H1 (cell line): ENCODE results near the gene SH3RF2. TPM values are rescaled to one million over a fixed set of nuclear protein-coding genes. Genes with fewer than 3 reads are reported as not detected.

Experiments
- CTCF ChIA-PET: fragments of 300-600 bp; sonication (Branson Sonifier 250); formaldehyde crosslinking; loops from one replicate; lab custom pipeline; 2021; ENCODE audit not compliant: partially characterized antibody; lab: Charles Lee
- POLR2A ChIA-PET: fragments of 300-600 bp; sonication (Branson Sonifier 250); formaldehyde crosslinking; loops from one replicate; lab custom pipeline; 2021; ENCODE audit warnings: inconsistent platforms; ENCODE audit not compliant: partially characterized antibody; lab: Charles Lee
- DNase-seq, 2 experiments: peaks; one replicate each; pipeline versions ENCODE4 v3.0.0 to v3.0.0-alpha.2; 2010 to 2022; ENCODE audit warnings: low spot score in 2 of 2, low read depth in 1 of 2, mixed read lengths in 1 of 2
- FAIRE-seq: peaks from 2 replicates; lab custom pipeline; 2011; peaks lifted over from hg19 to GRCh38; lab: Jason Lieb, UNC
- H2AFZ ChIP-seq: 2 replicates; pipeline ENCODE4 v1.8.1; 2012; ENCODE audit warnings: low read length, inconsistent platforms
- H2AK5ac ChIP-seq: 2 replicates; pipeline ENCODE4 v1.6.1; 2013; ENCODE audit warnings: low read depth, low read length
- H2BK120ac ChIP-seq: replicated peaks from 2 replicates; pipeline ENCODE3; 2013; ENCODE audit warnings: low read depth, low read length, inconsistent platforms
- H2BK12ac ChIP-seq: 2 replicates; pipeline ENCODE4 v1.6.1; 2013; ENCODE audit warnings: low read depth, low read length
- H2BK15ac ChIP-seq: 2 replicates; pipeline ENCODE4 v1.6.1; 2013; ENCODE audit warnings: low read length
- H2BK20ac ChIP-seq: 2 replicates; pipeline ENCODE4 v1.6.1; 2013; ENCODE audit warnings: low read length
- H2BK5ac ChIP-seq: 2 replicates; pipeline ENCODE4 v1.6.1; 2013; ENCODE audit warnings: low read depth, low read length
- H3K14ac ChIP-seq: 2 replicates; pipeline ENCODE4 v1.6.1; 2013; ENCODE audit warnings: inconsistent platforms; ENCODE audit not compliant: insufficient read length
- H3K18ac ChIP-seq: 2 replicates; pipeline ENCODE4 v1.6.1; 2013; ENCODE audit warnings: low read length; ENCODE audit errors: extremely low read depth
- H3K23ac ChIP-seq: 2 replicates; pipeline ENCODE4 v1.6.1; 2013; ENCODE audit warnings: inconsistent platforms; ENCODE audit not compliant: insufficient read length
- H3K23me2 ChIP-seq: 2 replicates; pipeline ENCODE4 v1.6.1; 2013; ENCODE audit warnings: low read depth, low read length
- H3K27ac ChIP-seq: 2 replicates; pipeline ENCODE4 v1.6.1; 2011; ENCODE audit warnings: low read depth, low read length, inconsistent platforms
- H3K27me3 ChIP-seq, 4 experiments: replicated peaks in 1 of 4; 1 replicate in 1 of 4; 2 replicates in 3 of 4; pipeline versions ENCODE4 v1.6.1 to v1.8.1; 2011 to 2013; ENCODE audit warnings: low read length in 3 of 4, mild to moderate bottlenecking in 3 of 4, inconsistent platforms in 2 of 4, mixed read lengths in 2 of 4, moderate library complexity in 1 of 4; ENCODE audit not compliant: control insufficient read depth in 3 of 4, insufficient read depth in 3 of 4; ENCODE audit errors: extremely low read depth in 1 of 4
- H3K36me3 ChIP-seq, 4 experiments: 2 replicates each; pipeline versions ENCODE4 v1.6.1 to v1.8.1; 2011 to 2013; ENCODE audit warnings: mild to moderate bottlenecking in 4 of 4, low read length in 3 of 4, moderate library complexity in 2 of 4, control low read depth in 1 of 4, inconsistent platforms in 1 of 4; ENCODE audit not compliant: insufficient read depth in 4 of 4, control insufficient read depth in 2 of 4
- H3K4ac ChIP-seq: replicated peaks from 2 replicates; pipeline ENCODE3; 2013; ENCODE audit warnings: low read length, low read depth, mixed read lengths, inconsistent platforms; ENCODE audit not compliant: insufficient read length
- H3K4me1 ChIP-seq, 4 experiments: replicated peaks in 1 of 4; 1 replicate in 1 of 4; 2 replicates in 3 of 4; pipeline versions ENCODE4 v1.6.1 to v1.8.1; 2011 to 2013; ENCODE audit warnings: low read length in 3 of 4, inconsistent platforms in 2 of 4, mixed read lengths in 1 of 4; ENCODE audit not compliant: insufficient read depth in 4 of 4, control insufficient read depth in 3 of 4
- H3K4me2 ChIP-seq, 2 experiments: 2 replicates each; pipeline versions ENCODE4 v1.6.1 to v1.8.1; 2011 to 2013; ENCODE audit warnings: low read depth in 2 of 2, low read length in 2 of 2, control low read depth in 1 of 2, inconsistent platforms in 1 of 2, mild to moderate bottlenecking in 1 of 2; ENCODE audit not compliant: insufficient read depth in 1 of 2
- H3K4me3 ChIP-seq, 4 experiments: fragments of 200-600, 300-600 bp in 1 of 4; sonication (generic), shearing (Covaris generic), sonication (Bioruptor Twin) in 1 of 4; 2 replicates each; pipeline versions ENCODE4 v1.5.1 to v1.8.1; 2011 to 2016; ENCODE audit warnings: low read length in 4 of 4, low read depth in 3 of 4, control low read depth in 2 of 4, inconsistent platforms in 2 of 4, mild to moderate bottlenecking in 2 of 4, mixed read lengths in 1 of 4, moderate library complexity in 1 of 4; ENCODE audit not compliant: insufficient read depth in 2 of 4; ENCODE audit errors: extremely low read depth in 1 of 4
- H3K56ac ChIP-seq: replicated peaks from 2 replicates; pipeline ENCODE3; 2013; ENCODE audit warnings: low read depth, mild to moderate bottlenecking, mixed read lengths, low read length, inconsistent platforms; ENCODE audit not compliant: insufficient read length
- H3K79me1 ChIP-seq: 2 replicates; pipeline ENCODE4 v1.6.1; 2013; ENCODE audit warnings: low read depth, low read length, control low read depth
- H3K79me2 ChIP-seq, 2 experiments: 2 replicates each; pipeline versions ENCODE4 v1.6.1 to v1.8.1; 2012 to 2013; ENCODE audit warnings: low read length in 2 of 2, mild to moderate bottlenecking in 2 of 2, inconsistent platforms in 1 of 2; ENCODE audit not compliant: insufficient read depth in 2 of 2, control insufficient read depth in 1 of 2
- H3K9ac ChIP-seq, 4 experiments: replicated peaks in 1 of 4; 1 replicate in 1 of 4; 2 replicates in 3 of 4; pipeline versions ENCODE4 v1.6.1 to v1.8.1; 2011 to 2013; ENCODE audit warnings: low read depth in 3 of 4, low read length in 3 of 4, control low read depth in 2 of 4, mild to moderate bottlenecking in 2 of 4, moderate library complexity in 2 of 4, inconsistent platforms in 1 of 4; ENCODE audit errors: extremely low read depth in 1 of 4
- H3K9me3 ChIP-seq, 2 experiments: 2 replicates each; pipeline versions ENCODE4 v1.6.1 to v1.8.1; 2012 to 2013; ENCODE audit warnings: mild to moderate bottlenecking in 2 of 2, moderate library complexity in 2 of 2, control low read depth in 1 of 2, inconsistent platforms in 1 of 2, low read depth in 1 of 2, low read length in 1 of 2, mixed read lengths in 1 of 2; ENCODE audit not compliant: insufficient read depth in 2 of 2
- H4K20me1 ChIP-seq, 2 experiments: replicated peaks in 1 of 2; 2 replicates each; pipeline versions ENCODE3 to v1.8.1; 2011 to 2013; ENCODE audit warnings: inconsistent platforms in 2 of 2, low read length in 2 of 2, mild to moderate bottlenecking in 1 of 2; ENCODE audit not compliant: insufficient read depth in 2 of 2, control insufficient read depth in 1 of 2
- H4K5ac ChIP-seq: 2 replicates; pipeline ENCODE4 v1.6.1; 2013; ENCODE audit warnings: low read length, low read depth, mixed read lengths, inconsistent platforms; ENCODE audit not compliant: insufficient read length
- H4K8ac ChIP-seq: 2 replicates; pipeline ENCODE4 v1.8.0; 2013; ENCODE audit warnings: mild to moderate bottlenecking, moderate library complexity, low read length, inconsistent platforms; ENCODE audit not compliant: insufficient read depth; ENCODE audit errors: extremely low read depth
- H4K91ac ChIP-seq: replicated peaks from 2 replicates; pipeline ENCODE3; 2013; ENCODE audit warnings: low read length, mixed read lengths, inconsistent platforms; ENCODE audit not compliant: insufficient read length
- JUND ChIP-seq: IDR thresholded peaks from 2 replicates; pipeline ENCODE4 v1.6.1; 2011; ENCODE audit warnings: mild to moderate bottlenecking, improper control_type of control experiment, low read length
- WGBS, 2 experiments: shearing (Covaris generic) in 1 of 2; methylation state at CpG; one replicate each; pipeline versions ENCODE4 v1.1.6 to v1.1.7; 2013 to 2015; ENCODE audit warnings: low lambda C conversion rate in 2 of 2, mixed read lengths in 2 of 2, inconsistent platforms in 1 of 2, low coverage in 1 of 2, missing lambda C conversion rate in 1 of 2; ENCODE audit not compliant: insufficient replicate concordance in 2 of 2, insufficient coverage in 1 of 2, insufficient read length in 1 of 2; ENCODE audit errors: extremely low coverage in 1 of 2, missing lambda C conversion rate in 1 of 2; 5-methylcytosine and 5-hydroxymethylcytosine counted together
- polyA plus RNA-seq, 7 experiments: library from polyadenylated mRNA; depleted of rRNA in 3 of 7; stranded (reverse) in 5 of 7; unstranded in 2 of 7; fragments of >200 nt in 5 of 7; fragments of 200-250 nt in 2 of 7; gene quantifications; 1 replicate in 5 of 7; 2 replicates in 1 of 7; 4 replicates in 1 of 7; pipeline versions ENCODE4 v1.2.1 to v1.2.3, GENCODE V29; 2011 to 2013; ENCODE audit warnings: missing spikeins in 2 of 7, mixed read lengths in 2 of 7
- total RNA-seq: library from RNA; stranded (reverse); fragmentation: NEBNext Ultra II Directional; extraction: Animal tissue kit (Norgen Biotek cat#: 25700); gene quantifications from 2 replicates; pipeline ENCODE4 v1.2.1, GENCODE V29; 2021

Gene SH3RF2
- total and polyA plus RNA-seq, 2 of the 8 experiments (the other 6 are each of a cell fraction or from before 2014, with no cell fraction given): 0.80 to 0.95 TPM

DNA sequence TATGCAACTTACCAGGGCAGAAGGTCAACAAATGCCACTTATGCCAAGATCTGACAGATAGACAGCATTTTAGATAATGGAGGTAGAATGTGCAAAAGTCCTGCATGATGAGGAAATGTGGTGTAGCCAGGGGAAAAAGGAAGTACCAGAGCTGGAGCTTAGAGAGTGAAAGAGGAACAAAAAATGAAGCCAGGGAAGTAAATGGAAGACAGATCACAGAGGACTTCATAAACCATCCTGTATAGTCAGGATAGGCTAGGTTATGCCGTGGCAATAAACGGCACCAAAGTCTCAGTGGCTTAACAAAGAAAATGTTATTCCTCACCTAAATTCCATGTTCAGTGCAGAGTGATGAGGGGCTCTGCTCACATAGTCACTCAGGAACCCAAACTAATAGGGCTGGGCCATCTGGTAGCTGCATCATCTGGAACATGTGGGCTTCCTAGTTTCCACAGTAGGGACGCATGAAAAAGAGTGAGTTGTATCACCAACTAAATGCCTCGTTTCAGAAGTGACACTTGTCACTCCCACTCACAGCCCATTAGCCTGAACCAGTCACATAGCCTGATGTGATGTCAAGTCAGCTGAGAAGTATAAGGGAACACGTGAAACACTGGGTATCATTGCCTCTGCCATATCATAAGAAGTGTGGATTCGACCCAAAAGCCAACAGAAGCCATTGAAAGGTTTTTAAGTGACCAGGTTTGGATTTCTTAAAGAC is 70.3 kb downstream of the SH3RF2 start:
- no peak overlapping the region for H4K91ac ChIP-seq
- H3K4me3 ChIP-seq: no peak overlapping the region
- no peaks in the 10 kb centered on the region for H3K23me2 ChIP-seq
- no peak overlapping the region for H3K23ac ChIP-seq
- H2BK15ac ChIP-seq: no peak overlapping the region
- no peaks in the 10 kb centered on the region for H3K27me3 ChIP-seq
- ChIA-PET POLR2A (no interaction called here), CTCF (interaction anchor here (0.6 to 2.1 kb wide), 9 partner anchors 8 to 191 kb away, joined by 3 to 7 read pairs (median 3); no protein-coding TSS in a partner anchor)
- H3K9me3 ChIP-seq: no peaks in the 10 kb centered on the region
- DNase-seq: no peak
- H3K4me1 ChIP-seq: peaks cover 0 to 3% (median 0%) of the 10 kb centered on the region in 4 experiments; a peak in 1 of 7 replicates
- no peak overlapping the region for H3K9ac ChIP-seq
- no peaks in the 10 kb centered on the region for H4K20me1 ChIP-seq
- no peak for TF ChIP-seq JUND
- FAIRE-seq: no peak
- no peak overlapping the region for H2BK120ac ChIP-seq
- H3K79me1 ChIP-seq: no peaks in the 10 kb centered on the region
- H3K18ac ChIP-seq: no peak overlapping the region
- H3K56ac ChIP-seq: no peak overlapping the region
- no peak overlapping the region for H2BK5ac ChIP-seq
- no peak overlapping the region for H2AK5ac ChIP-seq
- H2AFZ ChIP-seq: no peak overlapping the region
- no peak overlapping the region for H3K27ac ChIP-seq
- no peaks in the 10 kb centered on the region for H3K79me2 ChIP-seq
- WGBS, 2 experiments: 89% methylated on average over 6 of the region's 6 CpGs; no CpG with 5 or more reads in 1 of the 2 experiments
- no peak overlapping the region for H2BK12ac ChIP-seq
- no peak overlapping the region for H3K4me2 ChIP-seq
- H3K36me3 ChIP-seq: no peaks in the 10 kb centered on the region
- no peak overlapping the region for H4K5ac ChIP-seq
- no peak overlapping the region for H2BK20ac ChIP-seq
- H3K4ac ChIP-seq: no peak overlapping the region
- no peak overlapping the region for H3K14ac ChIP-seq
- no peak overlapping the region for H4K8ac ChIP-seq
